Measurements from ENCODE around the gene GABRD. TPM values are rescaled to one million over a fixed set of nuclear protein-coding genes. Genes with fewer than 3 reads are reported as not detected.

The GABRD gene
- total RNA-seq (ENCODE audit: low replicate concordance) = not detected in 2 replicates

GRCh38 chr1:2019172-2019543 lies at the start of gene GABRD:
Gene GABRD, plus strand, starts transcription at chr1:2019345. Its CDS starts 79 bp downstream, at chr1:2019424.
- DNase-seq (ENCODE audit: low read depth) = no peak
- TF ChIP-seq, protein P1, sequence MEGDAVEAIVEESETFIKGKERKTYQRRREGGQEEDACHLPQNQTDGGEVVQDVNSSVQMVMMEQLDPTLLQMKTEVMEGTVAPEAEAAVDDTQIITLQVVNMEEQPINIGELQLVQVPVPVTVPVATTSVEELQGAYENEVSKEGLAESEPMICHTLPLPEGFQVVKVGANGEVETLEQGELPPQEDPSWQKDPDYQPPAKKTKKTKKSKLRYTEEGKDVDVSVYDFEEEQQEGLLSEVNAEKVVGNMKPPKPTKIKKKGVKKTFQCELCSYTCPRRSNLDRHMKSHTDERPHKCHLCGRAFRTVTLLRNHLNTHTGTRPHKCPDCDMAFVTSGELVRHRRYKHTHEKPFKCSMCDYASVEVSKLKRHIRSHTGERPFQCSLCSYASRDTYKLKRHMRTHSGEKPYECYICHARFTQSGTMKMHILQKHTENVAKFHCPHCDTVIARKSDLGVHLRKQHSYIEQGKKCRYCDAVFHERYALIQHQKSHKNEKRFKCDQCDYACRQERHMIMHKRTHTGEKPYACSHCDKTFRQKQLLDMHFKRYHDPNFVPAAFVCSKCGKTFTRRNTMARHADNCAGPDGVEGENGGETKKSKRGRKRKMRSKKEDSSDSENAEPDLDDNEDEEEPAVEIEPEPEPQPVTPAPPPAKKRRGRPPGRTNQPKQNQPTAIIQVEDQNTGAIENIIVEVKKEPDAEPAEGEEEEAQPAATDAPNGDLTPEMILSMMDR (IDR thresholded peaks at IDR 0.05; ENCODE audit: insufficient read depth, low read length) = no peak
- no peak within 1 kb of the TSS for H3K4me3 ChIP-seq (ENCODE audit: low read depth, low read length)

DNA sequence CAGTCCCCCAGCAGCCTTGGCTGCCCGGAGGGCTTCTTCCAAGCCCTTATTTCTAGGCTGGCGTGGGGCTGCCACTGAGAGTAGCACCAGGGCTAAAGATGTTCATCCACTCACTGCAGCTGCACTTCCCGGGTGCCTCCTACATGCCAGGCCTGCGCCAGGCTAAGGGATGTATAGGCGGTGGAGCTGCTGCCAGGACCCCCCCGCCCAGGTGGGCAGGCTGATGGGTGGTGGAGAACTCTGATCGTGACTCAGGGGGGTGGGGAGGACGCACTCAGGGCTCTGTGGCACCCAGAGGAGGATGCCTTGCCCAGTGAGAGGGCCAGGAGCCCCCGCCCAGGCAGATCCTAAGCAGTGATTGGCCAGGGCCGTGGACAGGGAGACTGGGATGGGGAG lies 49.6 kb upstream of the GABRD start:
- TF ChIP-seq, protein P1 (IDR thresholded peaks at IDR 0.05; ENCODE audit: insufficient read depth, low read length) = no peak
- no peak for DNase-seq (ENCODE audit: low read depth)
- H3K4me3 ChIP-seq (ENCODE audit: low read depth, low read length) = no peak overlapping the region

DNA sequence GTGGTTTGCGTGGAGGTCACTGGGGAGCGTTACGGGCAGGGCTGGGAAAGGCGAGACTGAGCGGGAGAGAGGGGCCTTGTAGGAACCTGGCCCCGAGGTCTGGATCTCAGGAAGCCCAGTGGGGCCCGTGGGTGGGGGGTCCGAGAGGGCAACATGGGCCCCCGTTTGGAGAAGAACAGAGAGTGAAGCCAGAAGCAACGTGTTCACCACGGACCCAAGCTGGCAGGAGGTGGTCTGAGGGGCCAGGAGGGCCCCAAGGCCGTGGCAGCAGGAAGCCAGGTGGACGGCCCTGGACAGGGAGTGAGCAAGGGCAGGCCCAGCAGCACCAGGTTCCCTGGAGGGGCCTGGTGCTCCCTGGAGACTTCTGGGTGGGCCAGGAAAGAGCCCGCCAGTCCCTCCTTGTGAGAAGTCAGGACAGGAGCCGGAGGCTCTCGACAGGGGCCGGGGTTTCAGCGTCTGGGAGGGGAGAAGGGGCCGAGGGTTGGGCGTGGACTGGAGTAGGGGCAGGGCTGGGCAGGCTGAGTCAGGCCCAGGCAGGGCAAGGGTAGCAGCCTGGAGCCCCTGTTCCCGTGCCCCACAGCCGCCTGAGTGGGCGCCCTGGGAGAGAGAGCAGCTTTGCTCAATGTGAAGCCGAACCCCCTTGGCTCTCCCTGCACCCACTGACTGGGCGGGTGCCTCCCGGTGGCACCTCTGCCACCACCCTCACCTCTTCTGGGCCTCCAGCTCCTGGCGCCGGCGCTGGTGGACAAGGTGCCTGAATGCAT lies 49.0 kb upstream of the GABRD start:
- no peak overlapping the region for H3K4me3 ChIP-seq (ENCODE audit: low read depth, low read length)
- no peak for DNase-seq (ENCODE audit: low read depth)
- TF ChIP-seq, protein P1 (IDR thresholded peaks at IDR 0.05; ENCODE audit: insufficient read depth, low read length) = no peak

- no peak overlapping the region for H3K4me3 ChIP-seq (ENCODE audit: low read depth, low read length)
- TF ChIP-seq, protein P1 (IDR thresholded peaks at IDR 0.05; ENCODE audit: insufficient read depth, low read length) = no peak
- DNase-seq (ENCODE audit: low read depth) = no peak
These were observed 48.1 kb upstream of the GABRD start for GRCh38 chr1:1971017-1971416.

- DNase-seq (ENCODE audit: low read depth) = no peak
- TF ChIP-seq, protein P1 (IDR thresholded peaks at IDR 0.05; ENCODE audit: insufficient read depth, low read length) = no peak
- no peak overlapping the region for H3K4me3 ChIP-seq (ENCODE audit: low read depth, low read length)
These were observed 47.5 kb upstream of the GABRD start for GRCh38 chr1:1971688-1972087.

- TF ChIP-seq, protein P1 (IDR thresholded peaks at IDR 0.05; ENCODE audit: insufficient read depth, low read length) = no peak
- no peak for DNase-seq (ENCODE audit: low read depth)
- no peak overlapping the region for H3K4me3 ChIP-seq (ENCODE audit: low read depth, low read length)
These were observed 46.0 kb upstream of the GABRD start for GRCh38 chr1:1972976-1973715.
